ENCODE data around the gene IMPACT. TPM values are rescaled to one million over a fixed set of nuclear protein-coding genes. Genes with fewer than 3 reads are reported as not detected.

Gene IMPACT
- total RNA-seq, 1 experiment from 2014 or later = 29.0 TPM

DNA sequence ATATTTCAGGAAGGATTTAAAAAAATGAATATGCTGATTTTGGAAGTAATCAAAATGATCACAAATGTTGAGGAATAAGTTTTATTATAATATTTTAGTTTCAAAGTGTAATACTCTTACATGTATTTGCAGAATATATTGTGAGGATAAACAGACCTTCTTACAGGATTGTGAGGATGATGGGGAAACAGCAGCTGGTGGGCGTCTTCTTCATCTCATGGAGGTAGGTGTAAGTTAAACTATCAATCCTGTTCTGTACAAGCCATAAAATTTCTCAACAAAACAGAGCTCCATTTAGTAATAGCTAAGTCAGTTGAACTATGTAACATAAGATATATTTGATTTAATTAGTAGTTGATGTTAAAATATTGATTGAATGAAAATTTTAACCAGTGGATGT lies 21.5 kb downstream of the IMPACT start:
- Histone ChIP-seq H3K9me2 (ENCODE audit: insufficient read depth) (no peaks in the 10 kb centered on the region), H3F3A (ENCODE audit: insufficient read depth, low read depth) (no peaks in the 10 kb centered on the region), H2AFZ (no peak overlapping the region), H3K27ac (no peak overlapping the region), H3K4me2 (no peak overlapping the region), H3K9me3 (ENCODE audit: insufficient read depth, low read depth) (no peaks in the 10 kb centered on the region), H3K4me1 (replicated peaks; ENCODE audit: insufficient read depth) (no peaks in the 10 kb centered on the region), H3K36me3 (ENCODE audit: low read depth) (peaks cover 7% of the 10 kb centered on the region; the same call in 1 of the 2 replicates), H3K4me3 (no peak overlapping the region), H3K27me3 (ENCODE audit: insufficient read depth, low read depth) (no peaks in the 10 kb centered on the region), H4K20me1 (ENCODE audit: insufficient read depth) (no peaks in the 10 kb centered on the region), H3K79me2 (ENCODE audit: low read depth) (no peaks in the 10 kb centered on the region)
- CTCF ChIA-PET = no interaction called here
- DNase-seq = no peak
- TF ChIP-seq EZH2 (IDR thresholded peaks at IDR 0.05; ENCODE audit: low read depth) = no peak
- TF ChIP-seq, protein P1, sequence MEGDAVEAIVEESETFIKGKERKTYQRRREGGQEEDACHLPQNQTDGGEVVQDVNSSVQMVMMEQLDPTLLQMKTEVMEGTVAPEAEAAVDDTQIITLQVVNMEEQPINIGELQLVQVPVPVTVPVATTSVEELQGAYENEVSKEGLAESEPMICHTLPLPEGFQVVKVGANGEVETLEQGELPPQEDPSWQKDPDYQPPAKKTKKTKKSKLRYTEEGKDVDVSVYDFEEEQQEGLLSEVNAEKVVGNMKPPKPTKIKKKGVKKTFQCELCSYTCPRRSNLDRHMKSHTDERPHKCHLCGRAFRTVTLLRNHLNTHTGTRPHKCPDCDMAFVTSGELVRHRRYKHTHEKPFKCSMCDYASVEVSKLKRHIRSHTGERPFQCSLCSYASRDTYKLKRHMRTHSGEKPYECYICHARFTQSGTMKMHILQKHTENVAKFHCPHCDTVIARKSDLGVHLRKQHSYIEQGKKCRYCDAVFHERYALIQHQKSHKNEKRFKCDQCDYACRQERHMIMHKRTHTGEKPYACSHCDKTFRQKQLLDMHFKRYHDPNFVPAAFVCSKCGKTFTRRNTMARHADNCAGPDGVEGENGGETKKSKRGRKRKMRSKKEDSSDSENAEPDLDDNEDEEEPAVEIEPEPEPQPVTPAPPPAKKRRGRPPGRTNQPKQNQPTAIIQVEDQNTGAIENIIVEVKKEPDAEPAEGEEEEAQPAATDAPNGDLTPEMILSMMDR (conservative IDR thresholded peaks at IDR 0.05) = no peak
- intact Hi-C loops (cut with micrococcal nuclease; ENCODE audit: unreplicated experiment) = no loop called here
- no TSS peak for BruUV-seq (replicated peaks)
- POLR2A ChIA-PET (ENCODE audit: unreplicated experiment) = no interaction called here

DNA sequence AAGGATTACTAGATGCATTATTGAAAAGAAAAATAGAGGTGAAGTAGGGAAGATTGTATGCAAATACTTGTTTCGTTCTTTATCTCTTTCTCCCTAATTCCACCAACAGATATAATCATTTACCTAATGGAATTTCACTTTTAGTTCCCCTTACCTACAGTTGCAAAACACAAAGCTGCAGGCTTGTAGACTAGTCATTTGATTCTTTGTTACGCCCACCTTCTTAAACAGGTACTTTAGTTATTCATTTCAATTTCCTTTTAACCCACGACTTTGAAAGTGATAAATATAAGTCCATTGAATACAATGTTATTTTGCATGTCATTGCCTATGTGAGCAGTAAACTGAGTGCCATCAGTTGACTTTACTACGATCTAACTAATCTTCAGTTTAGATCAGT lies 30.1 kb downstream of the IMPACT start:
- Histone ChIP-seq H3K27me3 (ENCODE audit: insufficient read depth, low read depth) (no peaks in the 10 kb centered on the region), H3K4me3 (no peak overlapping the region), H3K36me3 (ENCODE audit: low read depth) (no peaks in the 10 kb centered on the region), H2AFZ (no peak overlapping the region), H3K79me2 (ENCODE audit: low read depth) (no peaks in the 10 kb centered on the region), H3K9me3 (ENCODE audit: insufficient read depth, low read depth) (no peaks in the 10 kb centered on the region), H4K20me1 (ENCODE audit: insufficient read depth) (no peaks in the 10 kb centered on the region), H3K4me1 (replicated peaks; ENCODE audit: insufficient read depth) (no peaks in the 10 kb centered on the region), H3K9me2 (ENCODE audit: insufficient read depth) (no peaks in the 10 kb centered on the region), H3F3A (ENCODE audit: insufficient read depth, low read depth) (no peaks in the 10 kb centered on the region), H3K4me2 (no peak overlapping the region), H3K27ac (no peak overlapping the region)
- DNase-seq = no peak
- ChIA-PET POLR2A (ENCODE audit: unreplicated experiment) (no interaction called here), CTCF (no interaction called here)
- no TSS peak for BruUV-seq (replicated peaks)
- no peak for TF ChIP-seq EZH2 (IDR thresholded peaks at IDR 0.05; ENCODE audit: low read depth)
- TF ChIP-seq, protein P1 (conservative IDR thresholded peaks at IDR 0.05) = no peak
- intact Hi-C loops (cut with micrococcal nuclease; ENCODE audit: unreplicated experiment) = no loop called here

DNA sequence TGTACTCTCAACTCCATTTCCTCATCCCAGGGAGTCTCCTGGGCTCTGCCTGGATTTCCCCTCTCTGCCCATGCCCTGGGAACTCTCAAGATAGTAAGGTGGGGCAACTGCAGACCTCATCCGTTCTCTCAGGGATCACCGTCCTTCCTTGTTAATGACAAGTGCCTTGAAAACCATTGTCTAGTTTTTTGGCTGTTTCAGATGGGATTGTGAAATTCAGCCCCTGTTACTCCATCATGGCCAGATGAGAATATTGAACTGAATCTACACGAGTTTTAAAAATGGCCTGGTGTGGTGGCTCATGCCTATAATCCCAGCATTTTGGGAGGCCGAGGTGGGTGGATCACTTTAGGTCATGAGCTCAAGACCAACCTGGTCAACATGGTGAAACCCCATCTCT lies 33.3 kb downstream of the IMPACT start:
- CTCF ChIA-PET = no interaction called here
- TF ChIP-seq EZH2 (IDR thresholded peaks at IDR 0.05; ENCODE audit: low read depth) = no peak
- TF ChIP-seq, protein P1 (conservative IDR thresholded peaks at IDR 0.05) = no peak

More for the DNA sequence above, 33.3 kb downstream of the IMPACT start:
- H3K4me2 ChIP-seq = no peak overlapping the region
- no peak overlapping the region for H2AFZ ChIP-seq
- POLR2A ChIA-PET (ENCODE audit: unreplicated experiment) = interaction anchor here (0.6 kb wide), 2 partner anchors 158 to 834 kb away, joined by 3 read pairs; no protein-coding TSS in a partner anchor
- no peaks in the 10 kb centered on the region for H3K36me3 ChIP-seq (ENCODE audit: low read depth)
- H3K9me2 ChIP-seq (ENCODE audit: insufficient read depth) = no peaks in the 10 kb centered on the region
- H3K4me1 ChIP-seq (replicated peaks; ENCODE audit: insufficient read depth) = no peaks in the 10 kb centered on the region
- DNase-seq = no peak
- H3K27ac ChIP-seq = no peak overlapping the region
- no peaks in the 10 kb centered on the region for H4K20me1 ChIP-seq (ENCODE audit: insufficient read depth)
- no peaks in the 10 kb centered on the region for H3K27me3 ChIP-seq (ENCODE audit: insufficient read depth, low read depth)
- intact Hi-C loops (cut with micrococcal nuclease; ENCODE audit: unreplicated experiment) = no loop called here
- H3K4me3 ChIP-seq = no peak overlapping the region
- BruUV-seq (replicated peaks) = no TSS peak
- H3K9me3 ChIP-seq (ENCODE audit: insufficient read depth, low read depth) = no peaks in the 10 kb centered on the region
- no peaks in the 10 kb centered on the region for H3F3A ChIP-seq (ENCODE audit: insufficient read depth, low read depth)
- no peaks in the 10 kb centered on the region for H3K79me2 ChIP-seq (ENCODE audit: low read depth)
